HCEC 1CT (cell line): Measurements from ENCODE around the gene NANOGP8.
"Not testable (repeated sequence)": the region's sequence is repeated elsewhere in the genome, so short reads cannot be mapped to it uniquely, and the experiment has no call there.

Experiments
- DNase-seq: peaks from one replicate; pipeline ENCODE4 v3.0.0-alpha.2; 2017

Gene NANOGP8

GRCh38 chr15:35085176-35085919 is at the start of gene NANOGP8:
Gene NANOGP8, minus strand, starts transcription at chr15:35085295. Its CDS starts 185 bp downstream, at chr15:35085110.
- DNase-seq, result not testable (repeated sequence)

GRCh38 chr15:35134299-35134698 is 49.2 kb upstream of the NANOGP8 start:
- no peak for DNase-seq

GRCh38 chr15:35130245-35130644 is 45.1 kb upstream of the NANOGP8 start:
- no peak for DNase-seq

- DNase-seq, result no peak
These were observed 44.3 kb upstream of the NANOGP8 start for GRCh38 chr15:35129361-35129760.

GRCh38 chr15:35127717-35128116 is 42.6 kb upstream of the NANOGP8 start:
- DNase-seq, result no peak

- peak; percentile 20 for DNase-seq
These were observed 41.1 kb upstream of the NANOGP8 start for GRCh38 chr15:35126236-35126635.

GRCh38 chr15:35123743-35124142 is 38.6 kb upstream of the NANOGP8 start:
- DNase-seq, result no peak

GRCh38 chr15:35121611-35122359 is 36.7 kb upstream of the NANOGP8 start:
- DNase-seq, result no peak

GRCh38 chr15:35120173-35120572 is 35.1 kb upstream of the NANOGP8 start:
- DNase-seq, result no peak

GRCh38 chr15:35118960-35119359 is 33.9 kb upstream of the NANOGP8 start:
- DNase-seq, result no peak

GRCh38 chr15:35117543-35118265 is 32.6 kb upstream of the NANOGP8 start:
- DNase-seq, result no peak

- peak; percentile 37 for DNase-seq
These were observed 30.1 kb upstream of the NANOGP8 start for GRCh38 chr15:35115155-35115725.

- DNase-seq, result no peak
These were observed 27.3 kb upstream of the NANOGP8 start for GRCh38 chr15:35112346-35112745.

- DNase-seq, result no peak
These were observed 26.8 kb upstream of the NANOGP8 start for GRCh38 chr15:35111861-35112260.

GRCh38 chr15:35108453-35108852 is 23.4 kb upstream of the NANOGP8 start:
- no peak for DNase-seq

- no peak for DNase-seq
These were observed 22.5 kb upstream of the NANOGP8 start for GRCh38 chr15:35107561-35107960.

GRCh38 chr15:35107122-35107521 is 22.0 kb upstream of the NANOGP8 start:
- DNase-seq, result peak; percentile 45

- DNase-seq, result no peak
These were observed 19.5 kb upstream of the NANOGP8 start for GRCh38 chr15:35104526-35105147.

- DNase-seq, result no peak
These were observed 17.1 kb upstream of the NANOGP8 start for GRCh38 chr15:35102186-35102585.

- DNase-seq, result no peak
These were observed 16.2 kb upstream of the NANOGP8 start for GRCh38 chr15:35101335-35101734.

GRCh38 chr15:35098737-35099136 is 13.6 kb upstream of the NANOGP8 start:
- no peak for DNase-seq

GRCh38 chr15:35095941-35096340 is 10.8 kb upstream of the NANOGP8 start:
- DNase-seq, result no peak

GRCh38 chr15:35092846-35093245 is 7.8 kb upstream of the NANOGP8 start:
- no peak for DNase-seq
